Mammary epithelial cell (primary cell): ENCODE results near the gene QKI.

Experiments
- EZH2 ChIP-seq: IDR thresholded peaks from 2 replicates; pipeline ENCODE4 v1.6.1; 2012; ENCODE audit warnings: low read length, inconsistent platforms, borderline replicate concordance
- TF ChIP-seq, protein P1 (sequence below), 2 donors: IDR thresholded peaks in 1 of 2; conservative IDR thresholded peaks in 1 of 2; 2 replicates each; pipeline ENCODE4 v1.5.1; 2011 to 2012; ENCODE audit warnings: inconsistent platforms in 2 of 2, low read length in 2 of 2, mild to moderate bottlenecking in 2 of 2, control low read depth in 1 of 2, low read depth in 1 of 2; ENCODE audit not compliant: insufficient read depth in 1 of 2; ENCODE audit errors: extremely low read depth in 1 of 2

- TF ChIP-seq, protein P1, sequence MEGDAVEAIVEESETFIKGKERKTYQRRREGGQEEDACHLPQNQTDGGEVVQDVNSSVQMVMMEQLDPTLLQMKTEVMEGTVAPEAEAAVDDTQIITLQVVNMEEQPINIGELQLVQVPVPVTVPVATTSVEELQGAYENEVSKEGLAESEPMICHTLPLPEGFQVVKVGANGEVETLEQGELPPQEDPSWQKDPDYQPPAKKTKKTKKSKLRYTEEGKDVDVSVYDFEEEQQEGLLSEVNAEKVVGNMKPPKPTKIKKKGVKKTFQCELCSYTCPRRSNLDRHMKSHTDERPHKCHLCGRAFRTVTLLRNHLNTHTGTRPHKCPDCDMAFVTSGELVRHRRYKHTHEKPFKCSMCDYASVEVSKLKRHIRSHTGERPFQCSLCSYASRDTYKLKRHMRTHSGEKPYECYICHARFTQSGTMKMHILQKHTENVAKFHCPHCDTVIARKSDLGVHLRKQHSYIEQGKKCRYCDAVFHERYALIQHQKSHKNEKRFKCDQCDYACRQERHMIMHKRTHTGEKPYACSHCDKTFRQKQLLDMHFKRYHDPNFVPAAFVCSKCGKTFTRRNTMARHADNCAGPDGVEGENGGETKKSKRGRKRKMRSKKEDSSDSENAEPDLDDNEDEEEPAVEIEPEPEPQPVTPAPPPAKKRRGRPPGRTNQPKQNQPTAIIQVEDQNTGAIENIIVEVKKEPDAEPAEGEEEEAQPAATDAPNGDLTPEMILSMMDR (conservative IDR thresholded peaks at IDR 0.05 in 1 of 2, IDR thresholded peaks at IDR 0.05 in 1 of 2; ENCODE audit: extremely low read depth in 1 of 2, insufficient read depth in 1 of 2, low read depth in 1 of 2, low read length in 2 of 2), result no peak
- no peak for TF ChIP-seq EZH2
Measured at GRCh38 chr6:163599684-163600083, 185.2 kb downstream of the QKI start.
